ENCODE results near the gene KCNQ2. TPM values are rescaled to one million over a fixed set of nuclear protein-coding genes. Genes with fewer than 3 reads are reported as not detected.

The KCNQ2 gene
- total RNA-seq, 1 donor, result 0.27 TPM

DNA sequence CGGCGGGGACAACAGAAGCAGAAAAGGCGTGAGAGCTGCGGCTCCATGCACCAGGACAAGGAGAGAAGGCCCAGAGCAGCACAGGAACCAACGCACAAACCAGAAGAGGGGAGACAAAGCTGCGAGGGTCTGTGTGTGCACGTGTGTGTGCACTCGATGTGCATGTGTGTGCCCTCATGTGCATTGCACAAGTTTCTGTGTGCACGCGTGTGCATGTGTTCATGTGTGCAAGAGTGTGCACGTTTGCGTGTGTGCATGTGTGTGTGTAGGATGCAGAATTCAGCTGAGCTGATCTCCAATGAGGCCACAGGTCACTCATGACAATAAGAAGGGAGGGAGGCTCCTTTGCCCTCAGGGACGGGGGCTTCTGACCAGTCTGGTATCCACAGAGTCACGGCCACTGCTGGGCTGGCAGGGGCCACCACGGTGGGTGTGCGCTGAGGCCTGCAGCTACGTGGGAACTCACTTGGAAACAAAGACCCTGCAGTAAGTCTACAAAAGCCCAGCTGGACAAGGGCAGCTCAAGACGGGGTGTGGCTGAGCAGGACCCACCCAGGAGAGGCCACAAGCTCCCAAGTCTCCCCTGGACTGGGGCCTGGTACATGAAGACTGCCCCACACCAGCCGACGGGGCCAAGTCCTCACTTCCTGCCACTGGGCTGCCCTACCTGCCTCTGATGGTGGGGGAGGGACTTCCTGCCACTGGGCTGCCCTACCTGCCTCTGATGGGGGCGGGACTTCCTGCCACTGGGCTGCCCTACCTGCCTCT is 63.2 kb downstream of the KCNQ2 start:
- DNase-seq (ENCODE audit: low read depth in 2 of 3, low spot score in 2 of 3), result no peak

- DNase-seq (ENCODE audit: low read depth in 2 of 3, low spot score in 2 of 3), result no peak
Observed at GRCh38 chr20:63408684-63409046, 63.8 kb downstream of the KCNQ2 start.

- no peak for DNase-seq (ENCODE audit: low read depth in 2 of 3, low spot score in 2 of 3)
Observed at GRCh38 chr20:63407928-63408683, 64.3 kb downstream of the KCNQ2 start.

GRCh38 chr20:63406617-63407245 is 65.7 kb downstream of the KCNQ2 start:
- DNase-seq (ENCODE audit: low read depth in 2 of 3, low spot score in 2 of 3), result no peak

GRCh38 chr20:63406011-63406410 is 66.4 kb downstream of the KCNQ2 start:
- no peak for DNase-seq (ENCODE audit: low read depth in 2 of 3, low spot score in 2 of 3)

DNA sequence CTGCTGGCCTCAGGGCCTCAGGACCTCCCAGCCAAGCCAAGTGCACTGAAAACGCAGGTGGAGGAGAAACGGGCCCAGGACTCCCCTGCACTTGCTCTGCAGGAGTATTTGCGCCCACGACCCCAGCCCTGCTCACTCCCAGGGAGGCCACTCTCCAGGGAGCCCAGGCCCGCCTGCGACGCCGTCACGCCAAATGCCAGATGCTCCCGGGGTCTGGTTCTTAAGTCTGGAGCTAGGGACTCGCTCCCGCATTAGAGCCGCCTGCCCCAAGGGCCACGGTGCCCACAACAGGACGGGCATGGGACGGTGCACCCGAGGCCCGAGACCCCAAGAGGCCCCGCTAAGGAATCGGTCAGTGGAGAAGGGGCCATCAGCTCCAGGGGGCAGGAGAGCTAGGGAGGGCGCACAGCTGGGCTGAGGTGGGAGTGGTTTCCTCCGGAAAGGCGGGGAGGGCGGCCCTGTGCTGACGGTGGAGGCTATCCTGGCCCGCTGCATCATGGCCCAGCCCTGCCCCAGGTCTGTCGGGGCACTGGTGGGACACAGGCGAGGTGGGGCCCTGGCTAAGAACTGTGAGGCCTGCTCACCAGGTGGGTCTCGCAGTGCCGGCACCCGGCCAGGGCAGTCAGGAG is 67.2 kb downstream of the KCNQ2 start:
- no peak for DNase-seq (ENCODE audit: low read depth in 2 of 3, low spot score in 2 of 3)

- DNase-seq (ENCODE audit: low read depth in 2 of 3, low spot score in 2 of 3), result no peak
Observed at GRCh38 chr20:63404129-63405085, 68.0 kb downstream of the KCNQ2 start.

- no peak for DNase-seq (ENCODE audit: low read depth in 2 of 3, low spot score in 2 of 3)
Observed at GRCh38 chr20:63403403-63404105, 68.9 kb downstream of the KCNQ2 start.

- DNase-seq (ENCODE audit: low read depth in 2 of 3, low spot score in 2 of 3), result no peak
Observed at GRCh38 chr20:63402860-63403220, 69.6 kb downstream of the KCNQ2 start.

GRCh38 chr20:63402181-63402859 is 70.1 kb downstream of the KCNQ2 start:
- no peak for DNase-seq (ENCODE audit: low read depth in 2 of 3, low spot score in 2 of 3)

DNA sequence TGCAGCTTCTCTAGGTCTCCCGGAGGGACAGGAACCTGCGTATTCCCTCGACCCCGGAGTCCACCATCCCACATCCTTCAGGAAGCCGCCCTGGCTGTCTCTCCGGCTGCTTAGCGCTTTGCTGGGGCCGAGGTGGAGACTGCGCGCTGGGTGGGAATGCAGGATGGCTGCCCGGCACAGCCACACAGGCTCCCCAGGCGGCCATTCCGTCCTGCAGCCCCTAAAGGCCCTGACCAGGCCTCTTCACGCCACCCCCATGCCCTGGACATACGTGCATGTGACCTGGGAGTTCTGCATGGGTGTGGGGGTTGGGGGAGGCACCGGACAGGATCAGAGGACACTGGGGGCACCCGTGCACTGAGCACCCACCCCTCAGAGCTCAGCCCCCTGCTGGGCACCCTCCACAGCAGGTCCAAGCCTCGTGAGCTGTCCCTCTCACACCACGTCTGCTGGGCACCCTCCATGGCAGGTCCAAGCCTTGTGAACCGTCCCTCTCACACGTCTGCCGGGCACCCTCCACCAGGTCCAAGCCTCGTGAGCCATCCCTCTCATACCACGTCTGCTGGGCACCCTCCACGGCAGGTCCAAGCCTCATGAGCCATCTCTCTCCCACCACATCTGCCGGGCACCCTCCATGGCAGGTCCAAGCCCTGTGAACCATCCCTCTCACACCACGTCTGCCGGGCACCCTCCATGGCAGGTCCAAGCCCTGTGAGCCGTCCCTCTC is 70.9 kb downstream of the KCNQ2 start:
- DNase-seq (ENCODE audit: low read depth in 2 of 3, low spot score in 2 of 3), result no peak

GRCh38 chr20:63400486-63401210 is 71.8 kb downstream of the KCNQ2 start:
- no peak for DNase-seq (ENCODE audit: low read depth in 2 of 3, low spot score in 2 of 3)

DNA sequence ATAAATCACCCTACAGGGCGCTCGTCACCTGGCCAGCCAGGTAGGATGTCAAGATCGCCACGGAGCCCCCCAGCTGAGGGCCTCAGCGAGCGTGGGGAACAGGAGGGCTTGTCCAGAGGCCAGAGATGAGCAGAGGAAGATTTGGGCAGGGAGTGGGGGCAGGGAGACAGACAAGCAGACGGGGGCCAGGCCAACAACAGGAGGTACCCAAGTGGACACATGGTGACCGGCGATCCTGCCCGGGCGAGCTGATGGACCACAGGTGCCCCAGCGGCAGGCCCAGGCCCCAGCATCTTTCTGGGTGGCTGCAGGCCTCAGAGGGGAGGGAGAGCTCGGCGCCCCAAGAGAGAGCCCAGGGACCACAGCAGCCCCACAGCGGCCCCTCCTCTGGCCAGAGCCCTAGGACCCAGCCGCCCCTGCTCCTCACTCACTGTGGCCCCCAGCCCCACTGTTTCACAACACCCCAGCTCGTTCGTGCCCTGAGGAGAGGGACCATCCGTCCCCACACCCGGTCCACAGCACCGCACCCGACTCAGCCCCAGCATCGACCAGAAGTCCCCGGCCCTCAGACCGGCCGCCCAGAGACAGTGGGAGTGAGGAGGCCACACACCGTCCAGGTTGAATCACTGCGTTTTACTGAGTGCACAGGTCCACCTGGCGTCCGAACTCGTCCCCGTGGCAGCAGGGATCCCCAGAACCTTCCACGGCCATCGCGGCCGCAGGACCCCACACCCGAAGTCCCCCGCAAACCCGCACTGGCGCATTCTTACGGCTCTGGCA is 72.7 kb downstream of the KCNQ2 start:
- no peak for DNase-seq (ENCODE audit: low read depth in 2 of 3, low spot score in 2 of 3)

GRCh38 chr20:63398744-63399514 is 73.5 kb downstream of the KCNQ2 start:
- DNase-seq (ENCODE audit: low read depth in 2 of 3, low spot score in 2 of 3), result no peak

DNA sequence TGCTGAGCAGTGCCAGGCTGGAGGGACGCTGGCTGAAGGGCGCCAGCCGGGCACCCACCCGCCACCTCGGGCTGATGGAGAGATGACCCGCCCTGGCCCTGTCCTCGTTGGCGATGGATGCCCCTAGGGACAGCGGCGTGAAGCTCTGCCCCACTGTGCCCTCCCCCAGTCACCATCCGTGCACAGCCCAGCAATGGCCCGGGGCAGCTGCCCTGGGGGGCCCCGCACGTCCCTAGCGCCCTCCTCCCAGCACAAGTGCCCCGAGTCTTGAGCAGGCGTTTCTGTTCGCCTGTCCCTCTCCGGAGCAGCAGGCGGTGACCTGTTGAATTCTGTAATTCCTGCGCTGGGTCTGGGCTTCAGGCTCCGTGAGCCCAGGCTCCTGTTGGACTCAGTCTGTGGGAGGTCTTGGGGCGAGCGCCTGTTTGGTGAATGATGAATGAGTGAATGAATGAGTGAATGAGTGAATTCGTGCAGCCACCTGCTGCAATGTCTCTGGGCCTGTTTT is 74.5 kb downstream of the KCNQ2 start:
- DNase-seq (ENCODE audit: low read depth in 2 of 3, low spot score in 2 of 3), result no peak

Measured in hematopoietic multipotent progenitor cell (in vitro differentiated cells).